SK-N-SH (cell line): ENCODE measurements around the gene IER2.

Source experiments
- CTCF ChIP-seq: fragments of 200-600 bp; sonication (generic); IDR thresholded peaks from 2 replicates; pipeline ENCODE4 v1.6.1; 2017; ENCODE audit warnings: antibody characterized with exemption, mild to moderate bottlenecking, moderate library complexity
- EZH2phosphoT487 ChIP-seq: fragments of 200-600 bp; sonication (generic); IDR thresholded peaks from 2 replicates; pipeline ENCODE4 v1.6.1; 2017; ENCODE audit warnings: low read depth, mixed run types, mild to moderate bottlenecking, antibody characterized with exemption, moderate library complexity, borderline replicate concordance
- IRF3 ChIP-seq: fragments of 150-350 bp; IDR thresholded peaks from 2 replicates; pipeline ENCODE4 v1.6.1; 2016; ENCODE audit warnings: mild to moderate bottlenecking, low read depth, low read length
- JUND ChIP-seq: IDR thresholded peaks from 2 replicates; pipeline ENCODE4 v1.4.0; 2012
- MXI1 ChIP-seq: IDR thresholded peaks from 2 replicates; pipeline ENCODE4 v1.6.1; 2012; ENCODE audit warnings: mild to moderate bottlenecking, low read depth, low read length, improper control_type of control experiment
- NFIC ChIP-seq: IDR thresholded peaks from 2 replicates; pipeline ENCODE4 v1.4.0; 2012; ENCODE audit warnings: borderline replicate concordance
- SIN3A ChIP-seq: IDR thresholded peaks from 2 replicates; pipeline ENCODE4 v1.6.1; 2012; ENCODE audit warnings: low read depth, mild to moderate bottlenecking, low read length, moderate library complexity, borderline replicate concordance
- SMC3 ChIP-seq: IDR thresholded peaks from 2 replicates; pipeline ENCODE4 v1.6.1; 2012; ENCODE audit warnings: low read depth, low read length, improper control_type of control experiment
- YY1 ChIP-seq: IDR thresholded peaks from 2 replicates; pipeline ENCODE4 v1.4.0; 2012; ENCODE audit warnings: low read depth, mild to moderate bottlenecking

- TF ChIP-seq CTCF (no peak), YY1 (no peak), MXI1 (no peak), EZH2phosphoT487 (no peak), IRF3 (no peak), SMC3 (no peak), NFIC (no peak), JUND (no peak), SIN3A (no peak)
Measured at GRCh38 chr19:13101590-13102415, 48.4 kb upstream of the IER2 start.
